GM23248 (cell line): ENCODE data around the gene CD109.

Experiments used
- EZH2 ChIP-seq: fragments of 200-600 bp; sonication (generic); IDR thresholded peaks from 2 replicates; pipeline ENCODE4 v1.6.1; 2018; ENCODE audit warnings: antibody characterized with exemption, mild to moderate bottlenecking; ENCODE audit not compliant: insufficient read depth, poor library complexity, severe bottlenecking
- EZH2phosphoT487 ChIP-seq: fragments of 200-600 bp; sonication (generic); IDR thresholded peaks from 2 replicates; pipeline ENCODE4 v1.6.1; 2018; ENCODE audit warnings: antibody characterized with exemption, moderate library complexity, mild to moderate bottlenecking, low read depth; ENCODE audit not compliant: insufficient read depth

- TF ChIP-seq EZH2: no peak
- no peak for TF ChIP-seq EZH2phosphoT487
Measured at GRCh38 chr6:73656531-73657145, 39.4 kb upstream of the CD109 start.
